HepG2 (cell line): ENCODE results near the gene GADD45GIP1. TPM values are rescaled to one million over a fixed set of nuclear protein-coding genes. Genes with fewer than 3 reads are reported as not detected.

Source experiments
- ETV5 ChIP-seq: IDR thresholded peaks from 2 replicates; pipeline ENCODE4 v1.6.1; 2018; ENCODE audit warnings: missing biosample characterization, missing genetic modification reagents, inconsistent platforms, borderline replicate concordance
- MXD4 ChIP-seq: IDR thresholded peaks from 2 replicates; pipeline ENCODE4 v1.6.1; 2016; ENCODE audit warnings: mild to moderate bottlenecking, missing biosample characterization, missing genetic modification reagents
- NCOA5 ChIP-seq: sonication (generic); formaldehyde crosslinking; IDR thresholded peaks from 2 replicates; pipeline ENCODE4 v1.4.0; 2020; ENCODE audit warnings: missing genetic modification reagents
- POLR2AphosphoS2 ChIP-seq: IDR thresholded peaks from 2 replicates; pipeline ENCODE4 v1.6.1; 2011; ENCODE audit warnings: low read depth, low read length, improper control_type of control experiment
- POLR2AphosphoS5 ChIP-seq: IDR thresholded peaks from 2 replicates; pipeline ENCODE4 v1.6.1; 2012; ENCODE audit warnings: low read depth, low read length
- PRPF4 ChIP-seq: fragments of 200-400 bp; formaldehyde crosslinking; IDR thresholded peaks from 2 replicates; pipeline ENCODE4 v1.6.1; 2016; ENCODE audit warnings: low read length, low read depth; ENCODE audit not compliant: poor library complexity, severe bottlenecking
- RAD51 ChIP-seq: fragments of 450-650 bp; IDR thresholded peaks from 2 replicates; pipeline ENCODE4 v1.6.1; 2016; ENCODE audit warnings: borderline replicate concordance
- SNAPC5 ChIP-seq: sonication (generic); formaldehyde crosslinking; IDR thresholded peaks from 2 replicates; pipeline ENCODE4 v1.8.1; 2023; ENCODE audit warnings: mild to moderate bottlenecking, missing genetic modification reagents, borderline replicate concordance
- SOX13 ChIP-seq, 3 experiments: fragments of 450-650 bp in 1 of 3; sonication (generic) in 1 of 3; formaldehyde crosslinking in 1 of 3; IDR thresholded peaks in 2 of 3; conservative IDR thresholded peaks in 1 of 3; 2 replicates each; pipeline versions ENCODE4 v1.5.0 to v1.6.1; 2016 to 2020; ENCODE audit warnings: antibody characterized with exemption in 1 of 3, mild to moderate bottlenecking in 1 of 3, missing compliant biosample characterization in 1 of 3, missing genetic modification reagents in 1 of 3, moderate library complexity in 1 of 3
- SOX5 ChIP-seq: IDR thresholded peaks from 2 replicates; pipeline ENCODE4 v1.6.1; 2016; ENCODE audit warnings: borderline replicate concordance
- ZIK1 ChIP-seq: sonication (generic); formaldehyde crosslinking; IDR thresholded peaks from 2 replicates; pipeline ENCODE4 v1.5.0; 2020; ENCODE audit warnings: mild to moderate bottlenecking, low read depth, missing genetic modification reagents, borderline replicate concordance
- ZNF138 ChIP-seq: sonication (generic); formaldehyde crosslinking; IDR thresholded peaks from 2 replicates; pipeline ENCODE4 v1.5.0; 2020; ENCODE audit warnings: mild to moderate bottlenecking, low read depth, missing genetic modification reagents
- ZNF354B ChIP-seq: sonication (generic); formaldehyde crosslinking; IDR thresholded peaks from 2 replicates; pipeline ENCODE4 v1.8.0; 2022; ENCODE audit warnings: mild to moderate bottlenecking, missing genetic modification reagents
- ZNF687 ChIP-seq: sonication (generic); formaldehyde crosslinking; IDR thresholded peaks from 2 replicates; pipeline ENCODE4 v1.5.1; 2020; ENCODE audit warnings: mild to moderate bottlenecking, missing genetic modification reagents, moderate library complexity
- ZNF792 ChIP-seq: IDR thresholded peaks from 2 replicates; pipeline ENCODE4 v1.6.1; 2016
- polyA plus RNA-seq, 8 experiments: library from polyadenylated mRNA; depleted of rRNA in 3 of 8; stranded (reverse) in 7 of 8; unstranded in 1 of 8; fragments of >200 nt; fragmentation: Illumina TruSeq in 4 of 8; extraction: Trizol in 4 of 8; gene quantifications; 2 replicates each; pipeline versions ENCODE4 v1.2.1 to v1.2.3, GENCODE V29; 2011 to 2016; ENCODE audit warnings: low read depth in 4 of 8, missing spikeins in 1 of 8, mixed read lengths in 1 of 8; ENCODE audit not compliant: insufficient read depth in 1 of 8
- total RNA-seq, 5 experiments: library from RNA; depleted of rRNA; stranded (reverse); fragments of >200 nt; fragmentation: Illumina TruSeq; extraction: Trizol; gene quantifications; 2 replicates each; pipeline ENCODE4 v1.2.3, GENCODE V29; 2016; ENCODE audit warnings: low read depth in 1 of 5
- TF ChIP-seq, protein P1 (sequence below): sonication (generic); formaldehyde crosslinking; IDR thresholded peaks from 2 replicates; pipeline ENCODE4 v1.4.0; 2020; ENCODE audit warnings: missing genetic modification reagents
- TF ChIP-seq, protein P2 (sequence below): sonication (generic); formaldehyde crosslinking; IDR thresholded peaks from 2 replicates; pipeline ENCODE4 v1.5.0; 2020; ENCODE audit warnings: missing genetic modification reagents
- TF ChIP-seq, protein P3 (sequence below): sonication (generic); formaldehyde crosslinking; conservative IDR thresholded peaks from 2 replicates; pipeline ENCODE4 v1.4.0; 2020; ENCODE audit warnings: missing genetic modification reagents

GADD45GIP1 gene
- total and polyA plus RNA-seq, 2 of the 13 experiments (the other 11 are each of a cell fraction or from before 2014, with no cell fraction given), result 24.6 to 30.7 TPM

GRCh38 chr19:12913011-12913561, 43.9 kb downstream of the GADD45GIP1 start (continued):
- TF ChIP-seq, protein P1, sequence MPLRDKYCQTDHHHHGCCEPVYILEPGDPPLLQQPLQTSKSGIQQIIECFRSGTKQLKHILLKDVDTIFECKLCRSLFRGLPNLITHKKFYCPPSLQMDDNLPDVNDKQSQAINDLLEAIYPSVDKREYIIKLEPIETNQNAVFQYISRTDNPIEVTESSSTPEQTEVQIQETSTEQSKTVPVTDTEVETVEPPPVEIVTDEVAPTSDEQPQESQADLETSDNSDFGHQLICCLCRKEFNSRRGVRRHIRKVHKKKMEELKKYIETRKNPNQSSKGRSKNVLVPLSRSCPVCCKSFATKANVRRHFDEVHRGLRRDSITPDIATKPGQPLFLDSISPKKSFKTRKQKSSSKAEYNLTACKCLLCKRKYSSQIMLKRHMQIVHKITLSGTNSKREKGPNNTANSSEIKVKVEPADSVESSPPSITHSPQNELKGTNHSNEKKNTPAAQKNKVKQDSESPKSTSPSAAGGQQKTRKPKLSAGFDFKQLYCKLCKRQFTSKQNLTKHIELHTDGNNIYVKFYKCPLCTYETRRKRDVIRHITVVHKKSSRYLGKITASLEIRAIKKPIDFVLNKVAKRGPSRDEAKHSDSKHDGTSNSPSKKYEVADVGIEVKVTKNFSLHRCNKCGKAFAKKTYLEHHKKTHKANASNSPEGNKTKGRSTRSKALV (CRISPR knock-in tag), result peak; percentile 69; the same call in 1 of the 2 replicates
- TF ChIP-seq ZNF354B (CRISPR knock-in tag) (no peak), NCOA5 (CRISPR knock-in tag) (no peak), MXD4 (CRISPR knock-in tag) (0 out of 2 replicates have a peak, but pooled peaks have one; percentile 41), SOX13 (IDR thresholded peaks at IDR 0.05) (no peak), SOX13 (CRISPR knock-in tag; conservative IDR thresholded peaks at IDR 0.05 in 1 of 2, IDR thresholded peaks at IDR 0.05 in 1 of 2) (no peak), ZIK1 (no peak), POLR2AphosphoS5 (0 out of 2 replicates have a peak, but pooled peaks have one; percentile 35), ZNF792 (CRISPR knock-in tag) (no peak), RAD51 (no peak), PRPF4 (no peak), POLR2AphosphoS2 (no peak), ZNF138 (no peak), ZNF687 (CRISPR knock-in tag) (peak; percentile 86), SNAPC5 (CRISPR knock-in tag) (no peak), SOX5 (CRISPR knock-in tag) (peak; percentile 29; the same call in 1 of the 2 replicates), ETV5 (CRISPR knock-in tag) (no peak)
- TF ChIP-seq, protein P2, sequence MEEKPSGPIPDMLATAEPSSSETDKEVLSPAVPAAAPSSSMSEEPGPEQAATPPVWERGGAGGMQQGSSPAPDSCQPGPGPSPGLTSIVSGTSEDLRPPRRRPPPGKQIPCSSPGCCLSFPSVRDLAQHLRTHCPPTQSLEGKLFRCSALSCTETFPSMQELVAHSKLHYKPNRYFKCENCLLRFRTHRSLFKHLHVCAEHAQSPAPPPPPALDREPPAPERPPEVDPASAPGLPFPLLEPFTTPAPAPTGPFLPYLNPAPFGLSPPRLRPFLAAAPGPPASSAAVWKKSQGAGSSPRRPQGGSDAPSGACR (CRISPR knock-in tag), result no peak
- TF ChIP-seq, protein P3, sequence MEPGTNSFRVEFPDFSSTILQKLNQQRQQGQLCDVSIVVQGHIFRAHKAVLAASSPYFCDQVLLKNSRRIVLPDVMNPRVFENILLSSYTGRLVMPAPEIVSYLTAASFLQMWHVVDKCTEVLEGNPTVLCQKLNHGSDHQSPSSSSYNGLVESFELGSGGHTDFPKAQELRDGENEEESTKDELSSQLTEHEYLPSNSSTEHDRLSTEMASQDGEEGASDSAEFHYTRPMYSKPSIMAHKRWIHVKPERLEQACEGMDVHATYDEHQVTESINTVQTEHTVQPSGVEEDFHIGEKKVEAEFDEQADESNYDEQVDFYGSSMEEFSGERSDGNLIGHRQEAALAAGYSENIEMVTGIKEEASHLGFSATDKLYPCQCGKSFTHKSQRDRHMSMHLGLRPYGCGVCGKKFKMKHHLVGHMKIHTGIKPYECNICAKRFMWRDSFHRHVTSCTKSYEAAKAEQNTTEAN (CRISPR knock-in tag), result 0 out of 2 replicates have a peak, but pooled peaks have one; percentile 53
